NCI-H2196 treated with DMSO at 0.1 percent for 48 hours (cell line): ENCODE measurements around the gene OAS3.
"Not testable (repeated sequence)": the region's sequence is repeated elsewhere in the genome, so short reads cannot be mapped to it uniquely, and the experiment has no call there.

Experiments used
- DNase-seq: peaks from one replicate; lab custom pipeline; 2025; ENCODE audit not compliant: unreplicated experiment; lab: John Stamatoyannopoulos, UW

Gene OAS3

GRCh38 chr12:112980491-112981158, 42.4 kb downstream of the OAS3 start:
- DNase-seq = no peak

- no peak for DNase-seq
Observed at GRCh38 chr12:112985642-112986290, 47.5 kb downstream of the OAS3 start.

GRCh38 chr12:112986291-112986800, 48.1 kb downstream of the OAS3 start:
- DNase-seq = no peak

GRCh38 chr12:112987561-112987960, 49.3 kb downstream of the OAS3 start:
- no peak for DNase-seq

GRCh38 chr12:112988224-112988623, 50.0 kb downstream of the OAS3 start:
- no peak for DNase-seq

GRCh38 chr12:112988823-112989385, 50.6 kb downstream of the OAS3 start:
- DNase-seq = not testable (repeated sequence)

- no peak for DNase-seq
Observed at GRCh38 chr12:112989806-112990205, 51.5 kb downstream of the OAS3 start.

GRCh38 chr12:112992541-112993398, 54.5 kb downstream of the OAS3 start:
- peak; percentile 41 for DNase-seq

GRCh38 chr12:112995008-112995407, 56.7 kb downstream of the OAS3 start:
- DNase-seq = no peak

- no peak for DNase-seq
Observed at GRCh38 chr12:112996501-112996900, 58.2 kb downstream of the OAS3 start.

- DNase-seq = no peak
Observed at GRCh38 chr12:112997506-112997905, 59.2 kb downstream of the OAS3 start.

GRCh38 chr12:112998987-112999767, 60.9 kb downstream of the OAS3 start:
- DNase-seq = no peak

GRCh38 chr12:113000433-113000832, 62.2 kb downstream of the OAS3 start:
- DNase-seq = no peak

- DNase-seq = no peak
Observed at GRCh38 chr12:113002155-113002554, 63.9 kb downstream of the OAS3 start.

- no peak for DNase-seq
Observed at GRCh38 chr12:113002676-113003075, 64.4 kb downstream of the OAS3 start.

GRCh38 chr12:113003636-113004035, 65.4 kb downstream of the OAS3 start:
- DNase-seq = no peak

- DNase-seq = no peak
Observed at GRCh38 chr12:113005762-113006161, 67.5 kb downstream of the OAS3 start.

- DNase-seq = no peak
Observed at GRCh38 chr12:113006206-113006605, 67.9 kb downstream of the OAS3 start.

GRCh38 chr12:113006641-113007040, 68.4 kb downstream of the OAS3 start:
- no peak for DNase-seq

GRCh38 chr12:113007166-113007565, 68.9 kb downstream of the OAS3 start:
- DNase-seq = no peak

- no peak for DNase-seq
Observed at GRCh38 chr12:113010701-113011100, 72.4 kb downstream of the OAS3 start.
